PC-3 (cell line): ENCODE data around the gene DNER. TPM values are rescaled to one million over a fixed set of nuclear protein-coding genes. Genes with fewer than 3 reads are reported as not detected.

Experiments
- ATAC-seq: fragments of 200-7000 bp; cut with Tn5 transposase; 2 replicates; pipeline ENCODE4 v1.9.1; 2020; ENCODE audit warnings: mild to moderate bottlenecking, moderate library complexity
- BruUV-seq: library from RNA; stranded (reverse); fragments of 400-500 nt; replicated peaks from 2 replicates; lab custom pipeline; 2021; lab: Mats Ljungman, UMichigan
- CTCF ChIA-PET: fragments of 300-600 bp; sonication (Branson Sonifier 250); formaldehyde crosslinking; loops from one replicate; lab custom pipeline; 2022; ENCODE audit warnings: antibody characterized with exemption; lab: Charles Lee
- POLR2A ChIA-PET: fragments of 300-600 bp; sonication (Branson Sonifier 250); formaldehyde crosslinking; loops from one replicate; lab custom pipeline; 2022; ENCODE audit warnings: antibody characterized with exemption; ENCODE audit not compliant: unreplicated experiment; lab: Charles Lee
- DNase-seq: peaks from one replicate; pipeline ENCODE4 v3.0.0-alpha.2; 2015
- H2AFZ ChIP-seq: fragments of 300-600 bp; sonication (generic); 2 replicates; pipeline ENCODE4 v1.6.0; 2016; ENCODE audit warnings: antibody characterized with exemption, low read length
- H3F3A ChIP-seq: fragments of 300-600 bp; sonication (generic); one replicate; pipeline ENCODE4 v1.6.0; 2017; ENCODE audit warnings: antibody characterized with exemption, low read length, control low read depth, mild to moderate bottlenecking; ENCODE audit not compliant: unreplicated experiment
- H3K27ac ChIP-seq: fragments of 300-600 bp; sonication (generic); 2 replicates; pipeline ENCODE4 v1.5.1; 2016; ENCODE audit warnings: mild to moderate bottlenecking, low read length
- H3K27me3 ChIP-seq: fragments of 300-600 bp; sonication (generic); 2 replicates; pipeline ENCODE4 v1.6.1; 2016; ENCODE audit warnings: low read length, mixed read lengths
- H3K36me3 ChIP-seq: fragments of 300-600 bp; sonication (generic); 2 replicates; pipeline ENCODE4 v1.6.1; 2016; ENCODE audit warnings: low read depth, mixed run types, low read length, mixed read lengths
- H3K4me1 ChIP-seq: fragments of 300-600 bp; sonication (generic); 2 replicates; pipeline ENCODE4 v1.5.1; 2016; ENCODE audit warnings: low read length; ENCODE audit not compliant: insufficient read depth
- H3K4me2 ChIP-seq: fragments of 300-600 bp; sonication (generic); 2 replicates; pipeline ENCODE4 v1.6.0; 2016; ENCODE audit warnings: low read length
- H3K4me3 ChIP-seq: fragments of 300-600 bp; sonication (generic); 2 replicates; pipeline ENCODE4 v1.5.1; 2016; ENCODE audit warnings: mild to moderate bottlenecking, low read length, mixed read lengths
- H3K79me2 ChIP-seq: fragments of 300-600 bp; sonication (generic); 2 replicates; pipeline ENCODE4 v1.6.1; 2017; ENCODE audit warnings: low read length, mixed read lengths
- H3K9ac ChIP-seq: fragments of 300-600 bp; sonication (generic); 2 replicates; pipeline ENCODE4 v1.6.0; 2016; ENCODE audit warnings: mild to moderate bottlenecking, low read length
- H3K9me2 ChIP-seq: fragments of 300-600 bp; sonication (generic); replicated peaks from 2 replicates; pipeline ENCODE4 v1.6.1; 2016; ENCODE audit warnings: mixed run types, low read length, mixed read lengths
- H3K9me3 ChIP-seq: fragments of 300-600 bp; sonication (generic); 2 replicates; pipeline ENCODE4 v1.6.1; 2016; ENCODE audit warnings: low read length, mixed read lengths
- H4K20me1 ChIP-seq: fragments of 300-600 bp; sonication (generic); 2 replicates; pipeline ENCODE4 v1.6.1; 2016; ENCODE audit warnings: low read length, mixed read lengths
- CTCF ChIP-seq: fragments of 300-600 bp; sonication (generic); conservative IDR thresholded peaks from 2 replicates; pipeline ENCODE4 v1.5.1; 2017; ENCODE audit warnings: antibody characterized with exemption, low read depth, mild to moderate bottlenecking, low read length
- EZH2 ChIP-seq: fragments of 300-600 bp; sonication (generic); IDR thresholded peaks from one replicate; pipeline ENCODE4 v1.6.1; 2017; ENCODE audit warnings: antibody characterized with exemption, mild to moderate bottlenecking, low read length; ENCODE audit not compliant: unreplicated experiment
- EZH2phosphoT487 ChIP-seq: fragments of 300-600 bp; sonication (generic); IDR thresholded peaks from 2 replicates; pipeline ENCODE4 v1.6.1; 2018; ENCODE audit warnings: mild to moderate bottlenecking, antibody characterized with exemption, low read length, borderline replicate concordance
- intact Hi-C: fragments of 100-400 bp; cut with micrococcal nuclease; formaldehyde crosslinking; loops from 2 replicates; pipeline ENCODE4 v1.9.0; 2023
- total RNA-seq: library from RNA; depleted of rRNA; stranded (reverse); fragments of >200 nt; gene quantifications from 2 replicates; pipeline ENCODE4 v1.2.3, GENCODE V29; 2014

The DNER gene
- total RNA-seq, 1 experiment from 2014 or later = 1.1 TPM

- ChIA-PET POLR2A (no interaction called here), CTCF (no interaction called here)
- Histone ChIP-seq H3K9me3 (0 out of 2 replicates have a peak, but pooled peaks cover 5% of the 10 kb centered on the region), H3F3A (no peaks in the 10 kb centered on the region), H3K27ac (no peak overlapping the region), H3K79me2 (no peaks in the 10 kb centered on the region), H3K4me2 (no peak overlapping the region), H3K4me3 (no peak overlapping the region), H3K9me2 (no peaks in the 10 kb centered on the region), H3K36me3 (no peaks in the 10 kb centered on the region), H4K20me1 (no peaks in the 10 kb centered on the region), H3K9ac (no peak overlapping the region), H3K4me1 (peaks cover 17% of the 10 kb centered on the region; the same call in 1 of the 2 replicates), H3K27me3 (no peaks in the 10 kb centered on the region), H2AFZ (no peak overlapping the region)
- intact Hi-C loops = loop anchor here (10.0 kb wide), 1 partner anchor 163 kb away; the partner anchor contains the start of gene PID1
- ATAC-seq (no peak), DNase-seq (no peak)
- TF ChIP-seq EZH2phosphoT487 = no peak
- TF ChIP-seq CTCF = no peak
- TF ChIP-seq EZH2 = no peak
- no TSS peak for BruUV-seq
Measured at GRCh38 chr2:229437467-229437866, 276.9 kb downstream of the DNER start.

GRCh38 chr2:229434187-229434586 is 280.2 kb downstream of the DNER start:
- no peak overlapping the region for H3K9ac ChIP-seq
- intact Hi-C loops = loop anchor here (5.0 to 10.0 kb wide), 2 partner anchors 92 to 159 kb away; partner anchors contain the start of gene PID1
- H2AFZ ChIP-seq = no peak overlapping the region
- H3K9me3 ChIP-seq = 0 out of 2 replicates have a peak, but pooled peaks cover 5% of the 10 kb centered on the region
- DNase-seq (peak; percentile 22), ATAC-seq (no peak; the same call in 1 of the 2 replicates)
- no peaks in the 10 kb centered on the region for H3F3A ChIP-seq
- H3K79me2 ChIP-seq = no peaks in the 10 kb centered on the region
- H3K4me1 ChIP-seq = peaks cover 17% of the 10 kb centered on the region; the same call in 1 of the 2 replicates
- H3K9me2 ChIP-seq = no peaks in the 10 kb centered on the region
- H3K4me2 ChIP-seq = peak overlapping the region; percentile 4; the same call in 1 of the 2 replicates
- H3K36me3 ChIP-seq = no peaks in the 10 kb centered on the region
- no peak overlapping the region for H3K27ac ChIP-seq
- ChIA-PET POLR2A (no interaction called here), CTCF (interaction anchor here (0.6 kb wide), 1 partner anchor 1032 kb away, joined by 3 read pairs; no protein-coding TSS in a partner anchor)
- H3K4me3 ChIP-seq = no peak overlapping the region
- BruUV-seq = no TSS peak
- no peaks in the 10 kb centered on the region for H3K27me3 ChIP-seq
- H4K20me1 ChIP-seq = no peaks in the 10 kb centered on the region
- TF ChIP-seq CTCF = no peak
- no peak for TF ChIP-seq EZH2
- TF ChIP-seq EZH2phosphoT487 = no peak

GRCh38 chr2:229433351-229433750 is 281.0 kb downstream of the DNER start:
- Histone ChIP-seq H3K27ac (no peak overlapping the region), H3K9me3 (0 out of 2 replicates have a peak, but pooled peaks cover 5% of the 10 kb centered on the region), H3K9me2 (no peaks in the 10 kb centered on the region), H3K4me2 (no peak overlapping the region), H3K79me2 (no peaks in the 10 kb centered on the region), H3K4me3 (no peak overlapping the region), H3F3A (no peaks in the 10 kb centered on the region), H4K20me1 (no peaks in the 10 kb centered on the region), H3K27me3 (no peaks in the 10 kb centered on the region), H3K4me1 (peaks cover 10% of the 10 kb centered on the region; the same call in 1 of the 2 replicates), H2AFZ (no peak overlapping the region), H3K36me3 (no peaks in the 10 kb centered on the region), H3K9ac (no peak overlapping the region)
- DNase-seq (no peak), ATAC-seq (no peak)
- TF ChIP-seq EZH2phosphoT487 = no peak
- no peak for TF ChIP-seq CTCF
- TF ChIP-seq EZH2 = no peak
- ChIA-PET POLR2A (no interaction called here), CTCF (no interaction called here)
- no TSS peak for BruUV-seq
- intact Hi-C loops = loop anchor here (5.0 to 10.0 kb wide), 2 partner anchors 91 to 159 kb away; partner anchors contain the start of gene PID1
